Activated T-cell treated with anti-CD3 and anti-CD28 coated beads for 24 hours (primary cell): ENCODE data around the gene KCNQ2.

Experiments
- DNase-seq: peaks from one replicate; pipeline ENCODE4 v3.0.0-alpha.2; 2020; ENCODE audit warnings: low read depth

The KCNQ2 gene

DNA sequence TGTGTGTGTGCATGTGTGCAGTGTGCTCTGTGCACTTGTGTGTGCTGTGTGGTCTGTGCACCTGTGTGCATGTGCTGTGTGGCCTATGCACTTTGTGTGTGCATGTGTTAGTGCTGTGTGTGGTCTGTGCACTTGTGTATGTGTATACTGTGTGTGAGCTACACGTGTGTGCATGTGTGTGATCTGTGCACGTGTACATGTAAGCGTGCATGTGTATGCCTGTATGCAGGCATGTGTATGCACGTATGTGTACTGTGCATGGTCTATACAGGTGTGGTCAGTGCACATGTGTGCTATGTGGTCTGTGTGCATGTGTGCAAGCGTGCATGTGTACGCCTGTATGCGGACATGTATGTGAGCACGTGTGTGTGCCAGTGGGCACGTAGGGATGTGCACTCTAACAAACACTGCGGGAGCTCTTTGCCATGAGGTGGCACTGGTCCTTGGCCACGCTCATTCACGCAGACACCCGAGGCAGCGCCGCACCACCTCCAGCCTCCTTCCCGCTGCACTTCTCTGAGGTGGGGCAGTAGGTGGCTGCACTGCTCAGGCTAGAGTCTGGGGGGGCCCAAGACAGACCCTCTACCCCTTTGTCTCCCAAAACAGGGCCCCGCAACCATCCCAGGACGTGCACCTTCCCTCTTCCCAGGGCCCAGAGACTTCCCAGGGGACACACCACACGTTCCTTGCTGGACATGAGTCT is 68.9 kb downstream of the KCNQ2 start:
- no peak for DNase-seq

DNA sequence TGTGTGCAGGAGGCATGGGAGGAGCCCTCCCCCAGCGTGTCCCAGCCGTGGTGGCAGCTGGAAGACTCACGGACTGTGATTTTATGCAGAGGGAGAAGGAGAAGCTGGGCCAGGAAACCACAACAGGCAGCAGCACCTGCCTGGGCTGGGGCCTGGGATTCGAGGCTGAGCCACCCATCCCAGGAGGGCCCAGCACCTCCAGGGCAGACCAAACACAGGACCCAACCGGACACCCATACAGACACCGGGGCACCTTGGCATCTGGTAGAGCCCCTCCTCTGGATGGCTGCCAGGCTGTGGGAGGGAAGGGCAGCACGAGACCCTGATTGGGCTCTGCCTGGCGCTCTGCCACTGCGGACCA is 69.6 kb downstream of the KCNQ2 start:
- no peak for DNase-seq

- no peak for DNase-seq
These were observed 70.1 kb downstream of the KCNQ2 start for GRCh38 chr20:63402181-63402859.

- no peak for DNase-seq
These were observed 70.9 kb downstream of the KCNQ2 start for GRCh38 chr20:63401384-63402110.

GRCh38 chr20:63400486-63401210 is 71.8 kb downstream of the KCNQ2 start:
- DNase-seq: no peak

DNA sequence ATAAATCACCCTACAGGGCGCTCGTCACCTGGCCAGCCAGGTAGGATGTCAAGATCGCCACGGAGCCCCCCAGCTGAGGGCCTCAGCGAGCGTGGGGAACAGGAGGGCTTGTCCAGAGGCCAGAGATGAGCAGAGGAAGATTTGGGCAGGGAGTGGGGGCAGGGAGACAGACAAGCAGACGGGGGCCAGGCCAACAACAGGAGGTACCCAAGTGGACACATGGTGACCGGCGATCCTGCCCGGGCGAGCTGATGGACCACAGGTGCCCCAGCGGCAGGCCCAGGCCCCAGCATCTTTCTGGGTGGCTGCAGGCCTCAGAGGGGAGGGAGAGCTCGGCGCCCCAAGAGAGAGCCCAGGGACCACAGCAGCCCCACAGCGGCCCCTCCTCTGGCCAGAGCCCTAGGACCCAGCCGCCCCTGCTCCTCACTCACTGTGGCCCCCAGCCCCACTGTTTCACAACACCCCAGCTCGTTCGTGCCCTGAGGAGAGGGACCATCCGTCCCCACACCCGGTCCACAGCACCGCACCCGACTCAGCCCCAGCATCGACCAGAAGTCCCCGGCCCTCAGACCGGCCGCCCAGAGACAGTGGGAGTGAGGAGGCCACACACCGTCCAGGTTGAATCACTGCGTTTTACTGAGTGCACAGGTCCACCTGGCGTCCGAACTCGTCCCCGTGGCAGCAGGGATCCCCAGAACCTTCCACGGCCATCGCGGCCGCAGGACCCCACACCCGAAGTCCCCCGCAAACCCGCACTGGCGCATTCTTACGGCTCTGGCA is 72.7 kb downstream of the KCNQ2 start:
- no peak for DNase-seq

- DNase-seq: no peak
These were observed 73.5 kb downstream of the KCNQ2 start for GRCh38 chr20:63398744-63399514.

DNA sequence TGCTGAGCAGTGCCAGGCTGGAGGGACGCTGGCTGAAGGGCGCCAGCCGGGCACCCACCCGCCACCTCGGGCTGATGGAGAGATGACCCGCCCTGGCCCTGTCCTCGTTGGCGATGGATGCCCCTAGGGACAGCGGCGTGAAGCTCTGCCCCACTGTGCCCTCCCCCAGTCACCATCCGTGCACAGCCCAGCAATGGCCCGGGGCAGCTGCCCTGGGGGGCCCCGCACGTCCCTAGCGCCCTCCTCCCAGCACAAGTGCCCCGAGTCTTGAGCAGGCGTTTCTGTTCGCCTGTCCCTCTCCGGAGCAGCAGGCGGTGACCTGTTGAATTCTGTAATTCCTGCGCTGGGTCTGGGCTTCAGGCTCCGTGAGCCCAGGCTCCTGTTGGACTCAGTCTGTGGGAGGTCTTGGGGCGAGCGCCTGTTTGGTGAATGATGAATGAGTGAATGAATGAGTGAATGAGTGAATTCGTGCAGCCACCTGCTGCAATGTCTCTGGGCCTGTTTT is 74.5 kb downstream of the KCNQ2 start:
- no peak for DNase-seq

DNA sequence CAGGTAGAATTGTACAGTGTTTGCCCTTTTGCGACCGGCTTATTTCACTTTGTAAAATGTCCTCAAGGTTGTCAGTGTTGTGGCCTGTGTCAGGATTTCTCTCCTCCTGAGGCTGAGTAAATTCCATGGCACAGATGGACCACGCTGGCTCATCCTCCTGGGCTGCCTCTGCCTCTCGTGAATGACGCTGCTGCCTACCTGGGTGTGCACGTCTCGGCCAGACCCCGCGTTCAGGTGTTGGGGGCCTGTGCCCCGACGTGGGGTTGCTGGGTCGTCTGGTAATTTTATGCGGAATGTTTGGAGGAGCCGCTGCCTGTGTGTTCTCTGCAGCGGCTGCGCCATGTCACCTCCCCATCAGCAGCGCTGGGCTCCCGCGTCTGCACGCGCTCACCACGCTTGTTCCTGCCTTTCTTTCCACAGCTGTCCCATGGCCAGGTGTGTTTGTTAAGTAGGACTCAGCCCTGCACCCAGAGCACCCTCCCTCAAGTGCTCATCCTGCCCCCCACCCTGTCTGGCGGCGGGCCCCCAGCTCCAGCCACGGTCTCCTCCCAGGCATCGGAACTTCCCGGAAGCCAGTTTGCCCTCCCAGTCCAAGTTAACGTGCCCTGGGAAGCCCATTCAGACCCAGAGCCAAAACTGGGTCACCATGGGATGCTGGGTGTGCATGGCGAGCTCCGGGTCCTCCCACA is 75.2 kb downstream of the KCNQ2 start:
- DNase-seq: no peak

GRCh38 chr20:63396300-63396699 is 76.2 kb downstream of the KCNQ2 start:
- no peak for DNase-seq

DNA sequence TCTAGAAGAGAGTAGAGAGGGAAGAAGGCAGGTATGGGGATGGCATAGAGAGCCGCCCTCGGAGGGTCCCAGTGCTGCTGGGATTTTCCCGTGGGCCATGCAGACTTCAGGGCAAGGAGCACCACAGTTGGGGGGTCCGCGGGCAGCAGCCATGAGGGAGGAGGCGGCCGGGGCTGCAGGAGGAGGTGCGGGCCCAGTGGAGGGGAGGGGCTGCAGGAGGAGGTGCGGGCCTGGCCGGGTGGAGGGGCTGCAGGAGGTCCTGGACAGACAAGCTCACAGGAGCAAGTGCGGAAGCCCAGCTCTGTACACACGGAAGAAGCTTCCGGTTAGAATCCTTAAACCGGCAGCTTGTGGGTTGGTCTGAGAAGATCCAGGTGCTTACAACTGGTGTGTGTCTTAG is 76.7 kb downstream of the KCNQ2 start:
- no peak for DNase-seq

GRCh38 chr20:63394920-63395455 is 77.5 kb downstream of the KCNQ2 start:
- no peak for DNase-seq

DNA sequence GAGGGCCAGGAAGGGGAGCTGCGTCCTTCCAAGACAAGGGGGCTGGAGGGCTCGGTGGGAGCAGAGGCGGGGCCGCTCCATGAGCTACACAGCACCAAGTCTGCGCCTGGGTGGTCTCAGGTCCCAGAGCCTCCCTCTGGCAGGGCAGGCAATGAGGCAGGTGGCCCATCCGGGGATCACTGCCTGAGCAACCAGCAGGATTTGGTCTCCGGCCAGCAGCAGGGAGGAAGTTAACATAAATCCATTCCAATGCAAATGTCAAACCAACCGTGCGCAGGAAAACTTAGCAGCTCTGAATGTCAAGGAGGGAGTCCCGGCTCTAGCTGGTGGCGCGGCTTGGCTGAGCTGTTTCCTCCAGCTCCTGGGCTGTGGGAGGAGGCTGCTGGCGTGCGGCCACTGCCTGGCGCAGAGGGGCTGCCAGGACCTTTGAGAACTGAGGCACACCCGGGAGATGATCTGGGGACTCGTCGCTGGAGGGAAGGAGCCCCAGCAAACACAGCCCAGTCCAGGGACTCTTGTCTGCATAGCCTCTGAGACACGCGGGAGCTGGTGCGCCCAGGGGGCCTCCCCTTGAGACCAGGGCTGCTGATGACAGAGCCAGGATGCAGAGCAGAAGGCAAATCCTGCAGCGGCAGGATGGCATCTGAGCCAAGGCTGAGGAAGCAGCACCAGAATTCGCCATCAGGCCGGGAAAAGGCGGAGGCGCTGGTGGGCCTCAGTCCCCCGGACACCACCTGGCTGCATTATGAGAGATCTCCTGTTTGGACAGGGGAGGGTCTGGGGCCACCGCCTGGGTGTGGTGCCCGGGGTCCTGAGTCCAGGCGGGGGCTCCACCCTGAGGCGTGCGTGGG is 78.2 kb downstream of the KCNQ2 start:
- DNase-seq: no peak

GRCh38 chr20:63393566-63393965 is 78.9 kb downstream of the KCNQ2 start:
- DNase-seq: no peak

DNA sequence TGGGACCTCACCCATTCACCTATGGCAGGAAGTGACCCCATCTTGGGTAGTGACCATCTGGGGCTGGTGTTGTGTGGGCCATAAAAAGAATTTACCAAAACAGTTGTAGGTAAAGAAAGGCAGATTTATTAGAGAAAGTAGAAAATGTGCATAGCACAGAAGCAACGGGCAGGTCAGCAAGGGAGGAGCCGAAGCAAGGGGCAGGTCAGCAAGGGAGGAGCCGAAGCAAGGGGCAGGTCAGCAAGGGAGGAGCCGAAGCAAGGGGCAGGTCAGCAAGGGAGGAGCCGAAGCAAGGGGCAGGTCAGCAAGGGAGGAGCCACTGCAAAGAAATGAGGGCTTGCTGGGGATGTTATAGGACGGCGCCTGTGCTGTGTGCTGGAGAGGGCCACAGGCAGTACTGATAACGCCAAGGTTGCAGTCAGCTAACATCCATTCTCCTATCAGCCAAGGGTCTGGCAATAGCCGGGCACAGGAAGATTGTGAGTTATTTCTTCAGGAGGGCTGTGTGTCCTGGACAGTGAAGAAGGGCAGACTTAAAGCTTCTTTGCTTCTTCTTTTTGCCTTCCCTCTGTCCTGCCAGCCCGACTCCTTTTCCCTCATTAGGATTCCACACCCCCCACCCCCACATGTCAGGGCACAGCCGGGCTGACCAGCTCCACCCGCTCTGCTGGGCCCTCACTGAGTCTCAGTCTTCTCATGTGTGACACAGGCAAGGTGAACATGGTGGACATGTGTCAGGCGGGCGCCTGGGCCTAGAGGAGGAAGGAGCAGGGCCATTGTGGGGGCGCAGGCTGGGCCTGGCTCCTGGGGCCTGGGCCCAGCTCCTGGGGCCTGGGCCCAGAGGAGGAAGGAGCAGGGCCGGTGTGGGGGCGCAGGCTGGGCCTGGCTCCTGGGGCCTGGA is 79.7 kb downstream of the KCNQ2 start:
- DNase-seq: no peak

- no peak for DNase-seq
These were observed 84.5 kb downstream of the KCNQ2 start for GRCh38 chr20:63387917-63388316.

- no peak for DNase-seq
These were observed 85.1 kb downstream of the KCNQ2 start for GRCh38 chr20:63387393-63387792.

DNA sequence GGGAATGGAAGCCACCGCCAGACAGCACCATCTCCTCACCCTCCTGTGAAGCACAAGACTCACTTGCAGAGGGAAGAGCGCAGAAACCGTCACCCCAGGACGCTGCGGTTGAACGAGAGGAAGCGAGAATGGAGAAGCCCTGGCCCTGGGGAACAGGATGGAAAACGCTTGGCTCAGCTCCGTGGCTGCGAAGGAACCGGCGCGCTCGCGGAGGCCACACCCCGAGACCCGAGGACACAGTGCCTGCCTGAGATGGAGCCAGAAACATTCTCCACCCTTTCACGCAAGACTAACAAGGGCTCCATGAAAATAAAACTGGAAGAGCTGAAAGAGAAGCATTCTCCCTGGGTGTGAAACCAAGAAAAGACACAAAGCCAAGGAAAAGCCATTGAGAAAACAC is 86.0 kb downstream of the KCNQ2 start:
- no peak for DNase-seq
